Subcutaneous abdominal adipose tissue (tissue), 5 donors: ENCODE data around the gene SPECC1L.

ENCODE experiments used
- H3K27ac ChIP-seq: one replicate; pipeline ENCODE4 v1.7.0; 2013; ENCODE audit warnings: low read depth, mild to moderate bottlenecking, inconsistent platforms, low read length, moderate library complexity
- H3K27me3 ChIP-seq, 5 donors: one replicate each; pipeline ENCODE4 v1.7.0; 2013; ENCODE audit warnings: low read length in 5 of 5, inconsistent platforms in 1 of 5; ENCODE audit not compliant: control insufficient read depth in 5 of 5, insufficient read depth in 4 of 5
- H3K36me3 ChIP-seq, 5 donors: one replicate each; pipeline ENCODE4 v1.7.0; 2013; ENCODE audit warnings: low read length in 5 of 5; ENCODE audit not compliant: control insufficient read depth in 5 of 5, insufficient read depth in 5 of 5
- H3K4me1 ChIP-seq, 5 donors: one replicate each; pipeline ENCODE4 v1.7.0; 2013; ENCODE audit warnings: low read length in 5 of 5, mild to moderate bottlenecking in 3 of 5, moderate library complexity in 1 of 5; ENCODE audit not compliant: control insufficient read depth in 5 of 5, insufficient read depth in 5 of 5
- H3K4me3 ChIP-seq, 5 donors: one replicate each; pipeline ENCODE4 v1.7.0; 2013; ENCODE audit warnings: low read length in 5 of 5, low read depth in 1 of 5
- H3K9ac ChIP-seq, 5 donors: one replicate each; pipeline ENCODE4 v1.7.0; 2013; ENCODE audit warnings: low read length in 5 of 5, mild to moderate bottlenecking in 4 of 5, moderate library complexity in 3 of 5
- H3K9me3 ChIP-seq, 5 donors: one replicate each; pipeline ENCODE4 v1.7.0; 2013; ENCODE audit warnings: low read length in 5 of 5; ENCODE audit not compliant: control insufficient read depth in 5 of 5
- donor health status: healthy.
- donor health status: healthy.
- donor health status: healthy.
- donor health status: healthy.
- donor health status: healthy.

SPECC1L gene

GRCh38 chr22:24442352-24442744 lies 171.7 kb downstream of the SPECC1L start:
- no peaks in the 10 kb centered on the region for H3K9me3 ChIP-seq
- no peak overlapping the region for H3K4me3 ChIP-seq
- H3K27ac ChIP-seq, result no peak overlapping the region
- peaks cover 0 to 3% (median 0%) of the 10 kb centered on the region in 5 donors for H3K36me3 ChIP-seq
- H3K4me1 ChIP-seq, result peaks cover 0 to 12% (median 3%) of the 10 kb centered on the region in 5 donors
- H3K9ac ChIP-seq, result no peak overlapping the region
- H3K27me3 ChIP-seq, result peaks cover 0 to 5% (median 0%) of the 10 kb centered on the region in 5 donors

DNA sequence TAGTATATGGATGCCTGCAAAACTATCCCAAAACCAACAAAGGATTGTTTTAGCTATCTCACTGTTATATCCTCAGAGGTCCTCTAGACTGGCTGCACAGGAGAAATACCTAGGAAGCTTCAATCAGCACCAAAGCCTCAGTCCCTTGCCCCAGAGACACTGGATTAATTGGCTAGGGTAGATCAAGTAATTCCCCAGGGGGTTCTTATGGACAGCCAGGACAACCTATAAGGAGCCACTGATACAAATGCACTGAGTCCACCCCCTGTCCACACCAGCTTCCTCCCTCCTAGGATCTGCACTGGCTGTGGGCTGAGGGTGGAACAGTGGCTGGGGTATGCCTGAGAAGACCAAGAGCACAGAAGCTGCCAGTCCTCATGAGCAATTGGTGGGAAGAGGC lies 173.0 kb downstream of the SPECC1L start:
- Histone ChIP-seq H3K9ac (no peak overlapping the region), H3K36me3 (peaks cover 0 to 3% (median 0%) of the 10 kb centered on the region in 5 donors), H3K27me3 (peaks cover 0 to 5% (median 0%) of the 10 kb centered on the region in 5 donors), H3K27ac (no peak overlapping the region), H3K9me3 (no peaks in the 10 kb centered on the region), H3K4me3 (no peak overlapping the region), H3K4me1 (peaks cover 0 to 12% (median 3%) of the 10 kb centered on the region in 5 donors)

GRCh38 chr22:24444251-24444650 lies 173.6 kb downstream of the SPECC1L start:
- no peak overlapping the region for H3K4me3 ChIP-seq
- no peak overlapping the region for H3K27ac ChIP-seq
- H3K4me1 ChIP-seq, result peaks cover 0 to 12% (median 6%) of the 10 kb centered on the region in 5 donors
- H3K9ac ChIP-seq, result no peak overlapping the region
- no peaks in the 10 kb centered on the region for H3K9me3 ChIP-seq
- peaks cover 0 to 3% (median 0%) of the 10 kb centered on the region in 5 donors for H3K36me3 ChIP-seq
- H3K27me3 ChIP-seq, result peaks cover 0 to 5% (median 0%) of the 10 kb centered on the region in 5 donors

GRCh38 chr22:24444729-24445466 lies 174.3 kb downstream of the SPECC1L start:
- Histone ChIP-seq H3K4me3 (no peak overlapping the region), H3K9ac (no peak overlapping the region), H3K36me3 (peaks cover 0 to 3% (median 0%) of the 10 kb centered on the region in 5 donors), H3K4me1 (peaks cover 0 to 14% (median 6%) of the 10 kb centered on the region in 5 donors), H3K27me3 (peaks cover 0 to 5% (median 0%) of the 10 kb centered on the region in 5 donors), H3K27ac (no peak overlapping the region), H3K9me3 (no peaks in the 10 kb centered on the region)

DNA sequence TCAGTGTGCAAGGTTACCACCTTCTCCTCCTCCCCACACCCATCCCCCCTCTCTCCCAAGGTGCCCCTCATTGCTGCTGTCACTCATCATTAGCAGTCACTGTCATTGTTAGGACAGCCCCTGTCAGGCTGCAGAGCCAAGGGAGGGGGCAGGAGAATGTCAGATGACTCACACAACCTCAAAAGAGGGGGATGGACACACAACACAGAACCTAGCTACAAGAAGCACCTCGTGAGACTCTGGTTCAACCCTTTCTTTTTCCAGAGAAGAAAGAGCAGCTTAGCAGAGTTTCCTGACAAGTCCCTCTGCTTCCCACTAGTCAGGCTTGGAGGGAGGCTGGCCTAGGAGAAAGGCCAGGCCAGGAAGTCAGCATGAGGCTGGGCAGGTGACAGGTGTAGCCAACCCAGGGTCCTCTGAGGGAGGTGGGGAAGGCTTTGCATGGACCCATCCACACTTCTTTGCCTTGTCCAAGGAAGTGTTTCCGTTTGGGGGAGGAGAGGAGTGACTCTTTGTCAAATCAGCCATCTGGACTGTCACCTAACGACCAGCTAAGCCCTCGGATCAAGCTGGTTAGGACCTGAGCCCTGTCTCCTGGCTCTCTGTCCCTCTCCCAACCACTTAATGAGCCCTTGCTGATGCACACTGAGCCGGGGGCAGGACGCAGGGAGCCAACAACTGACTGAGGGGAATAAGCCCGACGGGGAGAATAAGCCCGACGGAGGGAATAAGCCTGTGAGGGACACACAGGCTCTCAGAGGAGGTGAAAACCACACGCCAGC lies 175.0 kb downstream of the SPECC1L start:
- peaks cover 0 to 18% (median 8%) of the 10 kb centered on the region in 5 donors for H3K4me1 ChIP-seq
- H3K27me3 ChIP-seq, result peaks cover 0 to 5% (median 0%) of the 10 kb centered on the region in 5 donors
- no peak overlapping the region for H3K9ac ChIP-seq
- H3K27ac ChIP-seq, result no peak overlapping the region
- H3K4me3 ChIP-seq, result no peak overlapping the region
- H3K36me3 ChIP-seq, result peaks cover 0 to 3% (median 0%) of the 10 kb centered on the region in 5 donors
- H3K9me3 ChIP-seq, result no peaks in the 10 kb centered on the region

DNA sequence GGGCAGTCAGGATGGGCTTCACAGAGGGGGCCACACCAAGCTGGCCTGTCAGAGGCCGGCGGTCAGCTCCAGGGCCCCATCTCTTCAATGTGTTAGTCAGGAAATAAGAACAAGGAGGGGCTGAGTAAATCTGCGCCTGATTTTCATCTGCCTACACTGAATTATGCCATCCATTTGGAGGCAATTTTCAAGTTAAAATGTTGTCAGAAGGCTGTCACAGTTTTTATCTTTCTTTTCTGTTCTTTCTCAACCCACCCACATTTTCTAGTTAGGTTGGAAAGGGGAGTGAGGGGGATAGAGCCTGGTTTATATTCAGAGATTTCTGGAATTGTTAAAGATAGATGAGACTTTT lies 175.6 kb downstream of the SPECC1L start:
- Histone ChIP-seq H3K27me3 (peaks cover 0 to 5% (median 0%) of the 10 kb centered on the region in 5 donors), H3K9me3 (no peaks in the 10 kb centered on the region), H3K27ac (no peak overlapping the region), H3K36me3 (no peaks in the 10 kb centered on the region), H3K9ac (no peak overlapping the region), H3K4me1 (peaks cover 0 to 18% (median 10%) of the 10 kb centered on the region in 5 donors), H3K4me3 (no peak overlapping the region)

DNA sequence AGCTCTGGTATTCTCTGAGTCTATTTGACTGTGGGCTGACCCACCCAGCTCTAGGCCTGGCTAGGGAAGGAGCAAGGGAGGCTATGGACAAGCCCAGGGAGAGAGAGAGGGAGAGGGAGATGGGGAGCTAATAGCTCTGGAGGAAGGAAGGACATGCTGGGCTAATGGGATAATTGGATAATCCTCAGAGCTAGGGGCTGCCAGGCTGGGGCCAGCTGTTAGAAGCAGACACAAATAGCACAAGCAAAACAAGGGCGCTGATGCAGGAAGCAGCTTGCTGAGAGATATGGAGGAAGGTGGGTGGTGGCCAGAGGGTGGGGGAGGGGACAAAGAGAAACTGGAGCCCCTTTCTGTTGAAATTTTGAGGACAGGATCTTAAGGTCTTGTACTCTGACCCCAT lies 180.0 kb downstream of the SPECC1L start:
- H3K9me3 ChIP-seq, result no peaks in the 10 kb centered on the region
- H3K4me3 ChIP-seq, result no peak overlapping the region
- H3K9ac ChIP-seq, result no peak overlapping the region
- H3K27me3 ChIP-seq, result no peaks in the 10 kb centered on the region
- peaks cover 7 to 25% (median 11%) of the 10 kb centered on the region in 5 donors for H3K4me1 ChIP-seq
- no peak overlapping the region for H3K27ac ChIP-seq
- H3K36me3 ChIP-seq, result no peaks in the 10 kb centered on the region

DNA sequence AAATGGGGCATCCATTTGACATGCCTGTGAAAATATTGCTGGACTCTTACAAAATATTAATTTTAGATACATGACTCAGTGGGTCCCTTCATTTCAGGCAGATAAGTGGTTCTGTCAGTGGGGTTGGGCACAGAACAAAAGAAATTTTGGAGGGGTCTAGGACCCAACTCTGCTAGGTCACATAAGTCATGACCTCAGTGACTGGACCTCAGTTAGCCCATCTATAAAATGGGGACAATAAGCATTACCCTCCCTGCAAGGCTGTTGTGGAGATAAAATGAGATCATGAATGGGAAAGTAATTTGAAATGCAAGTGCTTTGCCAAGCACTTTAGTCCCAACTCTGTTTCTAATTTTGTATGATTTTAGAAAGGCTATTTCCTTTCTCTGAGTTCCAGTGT lies 180.5 kb downstream of the SPECC1L start:
- H3K9me3 ChIP-seq, result no peaks in the 10 kb centered on the region
- peaks cover 7 to 30% (median 16%) of the 10 kb centered on the region in 5 donors for H3K4me1 ChIP-seq
- no peaks in the 10 kb centered on the region for H3K36me3 ChIP-seq
- H3K9ac ChIP-seq, result no peak overlapping the region
- no peak overlapping the region for H3K4me3 ChIP-seq
- no peaks in the 10 kb centered on the region for H3K27me3 ChIP-seq
- no peak overlapping the region for H3K27ac ChIP-seq

- no peaks in the 10 kb centered on the region for H3K9me3 ChIP-seq
Observed at GRCh38 chr22:24453853-24454252, 183.2 kb downstream of the SPECC1L start.

GRCh38 chr22:24455039-24455438 lies 184.4 kb downstream of the SPECC1L start:
- no peaks in the 10 kb centered on the region for H3K36me3 ChIP-seq

More at GRCh38 chr22:24453853-24454252, 183.2 kb downstream of the SPECC1L start:
- H3K4me3 ChIP-seq, result no peak overlapping the region
- H3K36me3 ChIP-seq, result no peaks in the 10 kb centered on the region
- H3K9ac ChIP-seq, result no peak overlapping the region
- H3K27ac ChIP-seq, result no peak overlapping the region
- no peaks in the 10 kb centered on the region for H3K27me3 ChIP-seq
- peaks cover 7 to 36% (median 21%) of the 10 kb centered on the region in 5 donors for H3K4me1 ChIP-seq

More at GRCh38 chr22:24455039-24455438, 184.4 kb downstream of the SPECC1L start:
- Histone ChIP-seq H3K4me1 (peaks cover 7 to 38% (median 23%) of the 10 kb centered on the region in 5 donors), H3K27me3 (no peaks in the 10 kb centered on the region), H3K9ac (peak overlapping the region in 1 of 5 donors; percentile 48), H3K27ac (peak overlapping the region; percentile 41), H3K4me3 (no peak overlapping the region), H3K9me3 (no peaks in the 10 kb centered on the region)
